PC-9 (cell line): Measurements from ENCODE around the gene C20orf202. TPM values are rescaled to one million over a fixed set of nuclear protein-coding genes. Genes with fewer than 3 reads are reported as not detected.

Experiments
- BruUV-seq: library from RNA; stranded (reverse); fragments of 400-500 nt; replicated peaks from 2 replicates; lab custom pipeline; 2021; lab: Mats Ljungman, UMichigan
- CTCF ChIA-PET: fragments of 300-600 bp; sonication (Branson Sonifier 250); formaldehyde crosslinking; loops from one replicate; lab custom pipeline; 2022; ENCODE audit warnings: antibody characterized with exemption; lab: Charles Lee
- POLR2A ChIA-PET: fragments of 300-600 bp; sonication (Branson Sonifier 250); formaldehyde crosslinking; loops from one replicate; lab custom pipeline; 2022; ENCODE audit warnings: antibody characterized with exemption; ENCODE audit not compliant: unreplicated experiment; lab: Charles Lee
- DNase-seq, 2 experiments: peaks; one replicate each; pipeline versions ENCODE4 v3.0.0 to v3.0.0-alpha.2; 2015 to 2022; ENCODE audit warnings: mixed read lengths in 1 of 2
- H2AFZ ChIP-seq: fragments of 200-600 bp; sonication (generic); 2 replicates; pipeline ENCODE4 v1.8.1; 2017; ENCODE audit warnings: antibody characterized with exemption
- H3F3A ChIP-seq: fragments of 200-600 bp; sonication (generic); 2 replicates; pipeline ENCODE4 v1.8.1; 2017; ENCODE audit warnings: antibody characterized with exemption, mild to moderate bottlenecking, low read depth; ENCODE audit not compliant: insufficient read depth
- H3K27ac ChIP-seq: fragments of 200-600 bp; sonication (generic); 2 replicates; pipeline ENCODE4 v1.6.1; 2016; ENCODE audit warnings: mixed run types
- H3K27me3 ChIP-seq: fragments of 200-600 bp; sonication (generic); 2 replicates; pipeline ENCODE4 v1.6.1; 2016; ENCODE audit warnings: low read depth, mixed run types; ENCODE audit not compliant: insufficient read depth
- H3K36me3 ChIP-seq: fragments of 200-600 bp; sonication (generic); 2 replicates; pipeline ENCODE4 v1.6.1; 2016; ENCODE audit warnings: low read depth, mixed run types
- H3K4me1 ChIP-seq: fragments of 200-600 bp; sonication (generic); replicated peaks from 2 replicates; pipeline ENCODE4 v1.6.1; 2016; ENCODE audit warnings: mixed run types; ENCODE audit not compliant: insufficient read depth
- H3K4me2 ChIP-seq: fragments of 200-600 bp; sonication (generic); 2 replicates; pipeline ENCODE4 v1.6.1; 2017; ENCODE audit warnings: mixed run types
- H3K4me3 ChIP-seq: fragments of 200-600 bp; sonication (generic); 2 replicates; pipeline ENCODE4 v1.6.1; 2016; ENCODE audit warnings: mixed run types
- H3K79me2 ChIP-seq: fragments of 200-600 bp; sonication (generic); 2 replicates; pipeline ENCODE4 v1.6.1; 2017; ENCODE audit warnings: low read depth, mixed run types
- H3K9me2 ChIP-seq: fragments of 200-600 bp; sonication (generic); 2 replicates; pipeline ENCODE4 v1.8.1; 2017; ENCODE audit warnings: mild to moderate bottlenecking; ENCODE audit not compliant: insufficient read depth
- H3K9me3 ChIP-seq: fragments of 200-600 bp; sonication (generic); 2 replicates; pipeline ENCODE4 v1.8.1; 2016; ENCODE audit warnings: low read depth; ENCODE audit not compliant: insufficient read depth
- H4K20me1 ChIP-seq: fragments of 200-600 bp; sonication (generic); 2 replicates; pipeline ENCODE4 v1.8.1; 2017; ENCODE audit not compliant: insufficient read depth
- CTCF ChIP-seq: fragments of 200-600 bp; sonication (generic); conservative IDR thresholded peaks from 2 replicates; pipeline ENCODE4 v1.6.1; 2017; ENCODE audit warnings: mixed run types, antibody characterized with exemption, mild to moderate bottlenecking, moderate library complexity
- EZH2 ChIP-seq: fragments of 200-600 bp; sonication (generic); IDR thresholded peaks from 2 replicates; pipeline ENCODE4 v1.8.0; 2017; ENCODE audit warnings: antibody characterized with exemption, low read depth
- intact Hi-C: fragments of 100-400 bp; cut with micrococcal nuclease; formaldehyde crosslinking; loops from one replicate; pipeline ENCODE4 v1.10.0; 2022; ENCODE audit not compliant: unreplicated experiment
- total RNA-seq: library from RNA; stranded (reverse); gene quantifications from 2 replicates; pipeline ENCODE4 v1.2.3, GENCODE V29; 2021

C20orf202 gene
- total RNA-seq, 1 experiment from 2014 or later: not detected

GRCh38 chr20:1178623-1179022 lies 24.6 kb upstream of the C20orf202 start:
- intact Hi-C loops: no loop called here
- H3K4me3 ChIP-seq: no peak overlapping the region

GRCh38 chr20:1180949-1181348 lies 22.3 kb upstream of the C20orf202 start:
- intact Hi-C loops: no loop called here
- H3K4me3 ChIP-seq: no peak overlapping the region
- no peaks in the 10 kb centered on the region for H3K36me3 ChIP-seq
- H3K4me2 ChIP-seq: no peak overlapping the region
- no peak for DNase-seq
- ChIA-PET POLR2A (no interaction called here), CTCF (interaction anchor here (0.6 kb wide), 1 partner anchor 139 kb away, joined by 3 read pairs; no protein-coding TSS in a partner anchor)
- H3K79me2 ChIP-seq: no peaks in the 10 kb centered on the region
- TF ChIP-seq CTCF (no peak), EZH2 (no peak)
- H3K27me3 ChIP-seq: peaks cover 15% of the 10 kb centered on the region
- no peaks in the 10 kb centered on the region for H3K9me3 ChIP-seq
- BruUV-seq: no TSS peak
- H3K4me1 ChIP-seq: no peaks in the 10 kb centered on the region
- no peaks in the 10 kb centered on the region; the same call in 1 of the 2 replicates for H4K20me1 ChIP-seq
- no peaks in the 10 kb centered on the region for H3F3A ChIP-seq
- no peak overlapping the region for H2AFZ ChIP-seq
- H3K27ac ChIP-seq: no peak overlapping the region
- H3K9me2 ChIP-seq: no peaks in the 10 kb centered on the region

More at GRCh38 chr20:1178623-1179022, 24.6 kb upstream of the C20orf202 start:
- H3K36me3 ChIP-seq: no peaks in the 10 kb centered on the region
- DNase-seq: no peak
- no TSS peak for BruUV-seq
- H3K27me3 ChIP-seq: no peaks in the 10 kb centered on the region
- TF ChIP-seq EZH2 (no peak), CTCF (no peak)
- no peak overlapping the region for H2AFZ ChIP-seq
- H3K9me3 ChIP-seq: no peaks in the 10 kb centered on the region
- ChIA-PET POLR2A (no interaction called here), CTCF (no interaction called here)
- no peak overlapping the region for H3K27ac ChIP-seq
- no peaks in the 10 kb centered on the region for H3K9me2 ChIP-seq
- H3K79me2 ChIP-seq: no peaks in the 10 kb centered on the region
- H3K4me1 ChIP-seq: no peaks in the 10 kb centered on the region
- no peak overlapping the region for H3K4me2 ChIP-seq
- H3F3A ChIP-seq: no peaks in the 10 kb centered on the region
- no peaks in the 10 kb centered on the region; the same call in 1 of the 2 replicates for H4K20me1 ChIP-seq

GRCh38 chr20:1182106-1182505 lies 21.1 kb upstream of the C20orf202 start:
- Histone ChIP-seq H3K9me2 (no peaks in the 10 kb centered on the region), H3K4me2 (no peak overlapping the region), H3K36me3 (no peaks in the 10 kb centered on the region), H4K20me1 (no peaks in the 10 kb centered on the region; the same call in 1 of the 2 replicates), H3K27ac (no peak overlapping the region), H2AFZ (no peak overlapping the region), H3K27me3 (peaks cover 17% of the 10 kb centered on the region), H3F3A (no peaks in the 10 kb centered on the region), H3K9me3 (no peaks in the 10 kb centered on the region), H3K4me3 (no peak overlapping the region), H3K79me2 (no peaks in the 10 kb centered on the region), H3K4me1 (no peaks in the 10 kb centered on the region)
- ChIA-PET POLR2A (no interaction called here), CTCF (no interaction called here)
- intact Hi-C loops: no loop called here
- no TSS peak for BruUV-seq
- no peak for DNase-seq
- TF ChIP-seq EZH2: no peak
- TF ChIP-seq CTCF: no peak
